Measurements from ENCODE around the gene TMEM201. TPM values are rescaled to one million over a fixed set of nuclear protein-coding genes. Genes with fewer than 3 reads are reported as not detected.
A peak's percentile ranks its signal among the peaks of the same experiment; 100 is the strongest.

TMEM201 gene
- total RNA-seq, 1 donor from 2014 or later: 12.8 TPM

DNA sequence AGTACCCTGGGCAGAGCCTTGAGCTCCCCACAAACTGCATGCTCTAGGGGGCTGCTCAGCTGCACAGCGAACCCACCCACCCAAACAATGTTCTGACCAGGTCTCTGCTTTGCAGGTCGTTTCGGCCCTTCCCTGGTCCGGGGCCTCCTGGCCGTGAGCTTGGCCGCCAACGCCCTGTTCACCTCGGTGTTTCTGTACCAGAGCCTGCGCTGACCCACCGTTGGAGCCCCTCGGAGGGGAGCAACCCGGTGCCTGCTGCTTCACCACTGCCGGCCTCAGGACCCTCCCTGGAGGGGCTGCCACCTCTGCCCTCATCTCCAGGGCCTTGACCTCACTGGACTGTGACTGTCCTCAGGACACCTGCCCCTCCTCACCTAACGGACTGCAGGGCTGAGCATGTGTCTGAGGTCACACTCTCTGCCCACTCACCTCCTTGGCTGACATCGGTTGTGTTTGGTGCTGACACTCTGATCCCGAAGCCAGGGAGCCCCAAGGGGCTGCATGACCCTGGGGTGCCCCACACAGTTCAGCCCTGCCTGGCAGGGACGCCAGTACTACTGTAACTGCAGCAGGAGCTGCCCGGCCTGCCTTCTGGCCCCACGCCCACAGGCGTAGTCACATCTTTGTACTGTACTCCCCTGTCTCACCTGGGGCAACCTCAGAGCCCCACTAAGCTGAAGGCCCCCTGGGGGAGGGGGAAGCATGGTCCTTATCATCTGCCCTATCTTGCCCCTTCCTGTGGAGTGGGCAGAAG lies 24.3 kb downstream of the TMEM201 start:
- intact Hi-C loops (cut with DNase I): no loop called here
- H3K27me3 ChIP-seq: no peaks in the 10 kb centered on the region
- no peaks in the 10 kb centered on the region for H3K9me3 ChIP-seq
- peaks cover 27 to 44% of the 10 kb centered on the region in 2 donors for H3K36me3 ChIP-seq
- no peak overlapping the region for H3K27ac ChIP-seq
- no peaks in the 10 kb centered on the region for H3K4me1 ChIP-seq
- TF ChIP-seq, protein P1, sequence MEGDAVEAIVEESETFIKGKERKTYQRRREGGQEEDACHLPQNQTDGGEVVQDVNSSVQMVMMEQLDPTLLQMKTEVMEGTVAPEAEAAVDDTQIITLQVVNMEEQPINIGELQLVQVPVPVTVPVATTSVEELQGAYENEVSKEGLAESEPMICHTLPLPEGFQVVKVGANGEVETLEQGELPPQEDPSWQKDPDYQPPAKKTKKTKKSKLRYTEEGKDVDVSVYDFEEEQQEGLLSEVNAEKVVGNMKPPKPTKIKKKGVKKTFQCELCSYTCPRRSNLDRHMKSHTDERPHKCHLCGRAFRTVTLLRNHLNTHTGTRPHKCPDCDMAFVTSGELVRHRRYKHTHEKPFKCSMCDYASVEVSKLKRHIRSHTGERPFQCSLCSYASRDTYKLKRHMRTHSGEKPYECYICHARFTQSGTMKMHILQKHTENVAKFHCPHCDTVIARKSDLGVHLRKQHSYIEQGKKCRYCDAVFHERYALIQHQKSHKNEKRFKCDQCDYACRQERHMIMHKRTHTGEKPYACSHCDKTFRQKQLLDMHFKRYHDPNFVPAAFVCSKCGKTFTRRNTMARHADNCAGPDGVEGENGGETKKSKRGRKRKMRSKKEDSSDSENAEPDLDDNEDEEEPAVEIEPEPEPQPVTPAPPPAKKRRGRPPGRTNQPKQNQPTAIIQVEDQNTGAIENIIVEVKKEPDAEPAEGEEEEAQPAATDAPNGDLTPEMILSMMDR (IDR thresholded peaks at IDR 0.05): no peak
- no peak overlapping the region for H3K4me3 ChIP-seq
- no peak for DNase-seq (ENCODE audit: low spot score in 2 of 2)

DNA sequence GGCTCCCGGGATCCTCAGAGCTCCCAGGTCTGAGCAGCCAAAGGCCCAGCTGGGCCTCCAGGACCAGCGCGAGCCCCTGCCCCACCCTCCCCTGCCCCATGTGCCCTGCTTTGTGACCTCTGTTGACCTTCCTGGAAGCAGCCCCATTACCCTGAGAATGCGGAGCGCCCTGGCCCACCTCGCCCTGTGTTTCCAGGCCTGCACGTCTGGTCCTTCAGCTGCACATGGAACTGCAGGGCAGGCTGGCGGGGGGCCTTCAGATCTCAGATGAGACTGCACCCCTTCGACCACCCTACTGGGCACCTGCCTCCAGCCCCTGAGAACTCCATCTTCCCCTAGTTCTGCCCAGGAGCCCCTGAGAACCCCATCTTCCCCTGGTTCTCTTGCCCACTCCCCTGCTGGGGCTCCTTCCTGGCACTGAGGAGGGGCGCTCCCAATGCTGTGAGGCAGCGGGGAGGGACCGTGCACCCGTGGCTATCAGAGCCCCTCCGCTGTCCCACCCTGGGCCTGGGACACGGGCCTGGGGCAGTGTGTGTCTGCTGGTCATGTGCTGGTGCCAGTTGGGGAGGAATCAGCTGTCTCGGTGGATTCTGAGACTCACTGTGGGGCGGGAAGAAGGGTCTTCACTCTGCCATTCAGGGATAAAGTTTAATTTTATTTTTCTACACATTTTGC lies 25.1 kb downstream of the TMEM201 start:
- Histone ChIP-seq H3K9me3 (no peaks in the 10 kb centered on the region), H3K27ac (no peak overlapping the region), H3K4me1 (no peaks in the 10 kb centered on the region), H3K4me3 (no peak overlapping the region), H3K36me3 (peaks cover 24 to 37% of the 10 kb centered on the region in 2 donors), H3K27me3 (no peaks in the 10 kb centered on the region)
- intact Hi-C loops (cut with DNase I): no loop called here
- no peak for DNase-seq (ENCODE audit: low spot score in 2 of 2)
- TF ChIP-seq, protein P1 (IDR thresholded peaks at IDR 0.05): no peak

DNA sequence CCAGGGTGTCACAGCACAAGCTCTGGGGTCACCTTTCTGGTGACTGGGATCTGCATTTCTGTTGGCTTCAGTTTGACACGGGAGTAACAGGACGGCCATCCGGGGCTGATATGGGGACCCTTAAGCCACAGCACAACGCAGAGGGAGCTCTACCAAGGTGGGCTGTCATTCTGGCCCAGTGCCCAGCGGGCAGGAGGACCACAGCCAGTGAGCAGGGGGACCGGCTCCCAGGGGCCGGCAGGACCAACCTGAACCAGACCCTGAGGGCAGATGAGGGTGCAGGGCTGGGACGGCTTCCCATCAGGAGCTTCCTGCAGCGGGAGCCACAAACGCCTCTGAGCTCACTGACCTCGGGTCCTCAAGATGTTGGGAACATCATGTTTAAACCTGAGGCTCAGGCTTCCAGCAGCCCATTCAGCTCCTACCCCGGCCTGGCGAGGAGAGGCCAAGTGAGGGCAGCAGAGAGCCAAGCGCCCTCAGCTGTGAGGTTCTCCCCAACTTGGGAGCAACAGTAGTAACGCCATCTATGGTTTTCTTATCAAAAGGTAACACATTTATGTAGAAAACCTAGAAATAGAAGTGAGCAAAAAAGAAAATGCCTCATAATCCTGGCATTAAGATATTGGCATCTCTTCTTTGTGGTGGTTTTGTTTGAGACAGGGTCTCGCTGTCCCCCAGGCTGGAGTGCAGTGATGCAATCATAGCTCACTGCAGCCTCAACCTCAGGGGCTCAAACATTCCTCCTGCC lies 26.8 kb downstream of the TMEM201 start:
- Histone ChIP-seq H3K4me3 (no peak overlapping the region), H3K9me3 (no peaks in the 10 kb centered on the region), H3K36me3 (peaks cover 20 to 21% of the 10 kb centered on the region in 2 donors), H3K4me1 (no peaks in the 10 kb centered on the region), H3K27me3 (no peaks in the 10 kb centered on the region), H3K27ac (no peak overlapping the region)
- no peak for DNase-seq (ENCODE audit: low spot score in 2 of 2)
- TF ChIP-seq, protein P1 (IDR thresholded peaks at IDR 0.05): peak in 2 of 3 experiments; percentile 38 to 47
- intact Hi-C loops (cut with DNase I): no loop called here

DNA sequence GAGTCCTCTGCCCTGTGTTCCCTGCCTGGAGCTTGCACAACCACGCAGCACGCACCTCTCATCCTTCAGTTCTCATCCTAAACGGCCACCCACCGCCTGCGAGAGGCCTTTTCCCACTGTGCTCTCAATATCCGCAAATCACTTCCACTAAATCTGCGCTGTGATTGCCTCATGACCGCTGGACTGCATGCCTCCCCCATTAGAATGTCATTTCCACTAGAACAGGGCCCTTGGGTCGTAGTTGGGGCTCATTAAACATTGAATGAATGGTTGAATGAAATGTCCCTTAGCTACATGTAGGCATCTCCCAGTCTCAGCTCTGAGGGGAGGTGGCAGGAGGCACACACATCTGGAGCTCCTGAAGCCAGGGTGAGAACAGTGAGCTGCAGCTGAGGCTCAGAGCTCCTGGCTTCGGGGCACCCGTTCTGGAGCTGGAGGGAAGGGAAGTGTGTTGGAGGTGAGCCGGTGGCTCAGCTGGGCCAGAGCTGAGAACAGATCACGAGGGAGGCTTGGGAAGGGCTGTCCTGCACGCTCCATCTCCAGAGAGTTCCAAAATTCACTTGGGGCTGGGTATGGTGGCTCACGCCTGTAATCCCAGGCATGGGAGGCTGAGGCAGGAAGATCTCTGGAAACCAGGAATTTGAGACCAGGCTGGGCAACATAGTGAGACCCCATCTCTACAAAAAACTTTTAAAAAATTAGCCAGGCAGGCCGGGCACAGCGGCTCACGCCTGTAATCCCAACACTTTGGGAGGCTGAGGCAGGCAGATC lies 30.4 kb downstream of the TMEM201 start:
- H3K4me3 ChIP-seq: no peak overlapping the region
- TF ChIP-seq, protein P1 (IDR thresholded peaks at IDR 0.05): no peak
- H3K27ac ChIP-seq: no peak overlapping the region
- H3K27me3 ChIP-seq: no peaks in the 10 kb centered on the region
- no peaks in the 10 kb centered on the region for H3K9me3 ChIP-seq
- H3K36me3 ChIP-seq: no peaks in the 10 kb centered on the region
- no peaks in the 10 kb centered on the region for H3K4me1 ChIP-seq
- intact Hi-C loops (cut with DNase I): no loop called here
- DNase-seq (ENCODE audit: low spot score in 2 of 2): no peak

DNA sequence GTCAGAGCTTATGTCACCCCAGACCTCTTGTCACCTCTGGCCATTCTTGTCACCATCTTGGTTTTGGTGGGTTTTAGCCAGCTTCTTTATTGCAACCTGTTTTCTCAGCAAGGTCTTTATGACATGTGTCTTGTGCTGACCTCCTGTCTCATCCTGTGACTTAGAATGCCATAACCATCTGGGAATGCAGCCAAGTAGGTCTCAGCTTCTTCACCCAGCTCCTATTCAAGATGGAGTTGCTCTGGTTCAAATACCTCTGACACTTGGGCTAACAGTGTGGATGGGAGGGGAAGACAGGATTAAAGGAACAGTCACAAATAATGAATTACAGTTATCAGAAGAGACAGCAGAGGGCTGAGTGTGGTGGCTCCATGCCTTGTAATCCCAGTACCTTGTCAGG lies 32.3 kb downstream of the TMEM201 start:
- no peaks in the 10 kb centered on the region for H3K27me3 ChIP-seq
- no peaks in the 10 kb centered on the region for H3K4me1 ChIP-seq
- H3K9me3 ChIP-seq: no peaks in the 10 kb centered on the region
- DNase-seq (ENCODE audit: low spot score in 2 of 2): no peak
- H3K4me3 ChIP-seq: no peak overlapping the region
- no peaks in the 10 kb centered on the region for H3K36me3 ChIP-seq
- TF ChIP-seq, protein P1 (IDR thresholded peaks at IDR 0.05): no peak
- H3K27ac ChIP-seq: no peak overlapping the region
- intact Hi-C loops (cut with DNase I): no loop called here
